Measurements from ENCODE around the gene A2ML1. TPM values are rescaled to one million over a fixed set of nuclear protein-coding genes. Genes with fewer than 3 reads are reported as not detected.
"Not testable (repeated sequence)": the region's sequence is repeated elsewhere in the genome, so short reads cannot be mapped to it uniquely, and the experiment has no call there.

The A2ML1 gene
- total and polyA plus RNA-seq, 2 donors from 2014 or later = not detected

GRCh38 chr12:8849876-8850275 lies 27.5 kb downstream of the A2ML1 start:
- intact Hi-C loops (cut with DNase I) = no loop called here

DNA sequence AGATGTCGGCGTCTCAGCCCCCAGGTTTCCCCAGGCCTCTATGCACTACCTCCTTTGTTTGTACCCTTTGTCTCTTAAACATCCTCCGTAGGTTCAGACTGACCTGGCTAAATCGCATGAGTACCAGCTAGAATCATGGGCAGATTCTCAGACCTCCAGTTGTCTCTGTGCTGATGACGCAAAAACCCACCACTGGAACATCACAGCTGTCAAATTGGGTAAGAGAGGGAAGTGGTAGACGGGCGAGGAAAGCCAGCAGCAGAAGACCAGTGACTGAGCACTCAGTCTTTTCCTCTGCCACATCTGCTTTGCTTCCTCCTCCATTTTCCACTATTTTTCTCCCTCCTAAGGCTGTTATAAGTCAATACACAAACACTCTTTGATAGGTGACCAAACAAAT lies 29.7 kb downstream of the A2ML1 start:
- DNase-seq (no peak), FAIRE-seq (no peak)
- TF ChIP-seq, protein P1, sequence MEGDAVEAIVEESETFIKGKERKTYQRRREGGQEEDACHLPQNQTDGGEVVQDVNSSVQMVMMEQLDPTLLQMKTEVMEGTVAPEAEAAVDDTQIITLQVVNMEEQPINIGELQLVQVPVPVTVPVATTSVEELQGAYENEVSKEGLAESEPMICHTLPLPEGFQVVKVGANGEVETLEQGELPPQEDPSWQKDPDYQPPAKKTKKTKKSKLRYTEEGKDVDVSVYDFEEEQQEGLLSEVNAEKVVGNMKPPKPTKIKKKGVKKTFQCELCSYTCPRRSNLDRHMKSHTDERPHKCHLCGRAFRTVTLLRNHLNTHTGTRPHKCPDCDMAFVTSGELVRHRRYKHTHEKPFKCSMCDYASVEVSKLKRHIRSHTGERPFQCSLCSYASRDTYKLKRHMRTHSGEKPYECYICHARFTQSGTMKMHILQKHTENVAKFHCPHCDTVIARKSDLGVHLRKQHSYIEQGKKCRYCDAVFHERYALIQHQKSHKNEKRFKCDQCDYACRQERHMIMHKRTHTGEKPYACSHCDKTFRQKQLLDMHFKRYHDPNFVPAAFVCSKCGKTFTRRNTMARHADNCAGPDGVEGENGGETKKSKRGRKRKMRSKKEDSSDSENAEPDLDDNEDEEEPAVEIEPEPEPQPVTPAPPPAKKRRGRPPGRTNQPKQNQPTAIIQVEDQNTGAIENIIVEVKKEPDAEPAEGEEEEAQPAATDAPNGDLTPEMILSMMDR (IDR thresholded peaks at IDR 0.05; ENCODE audit: borderline replicate concordance, extremely low read depth, insufficient read depth) = no peak
- Histone ChIP-seq H3K4me1 (ENCODE audit: control insufficient read depth in 2 of 3, insufficient read depth in 2 of 3, low read depth in 1 of 3, low read length in 3 of 3) (no peaks in the 10 kb centered on the region), H3K27ac (ENCODE audit: low read depth in 2 of 2, low read length in 2 of 2) (no peak overlapping the region), H3K9ac (ENCODE audit: low read length in 3 of 3) (no peak overlapping the region), H3K27me3 (ENCODE audit: control insufficient read depth, insufficient read depth, low read length) (no peaks in the 10 kb centered on the region), H3K36me3 (ENCODE audit: control insufficient read depth in 2 of 3, insufficient read depth in 3 of 3, low read length in 3 of 3) (no peaks in the 10 kb centered on the region), H3K4me3 (ENCODE audit: low read length in 3 of 3) (no peak overlapping the region), H3K9me3 (ENCODE audit: control insufficient read depth in 2 of 3, insufficient read depth in 1 of 3, low read length in 3 of 3) (no peaks in the 10 kb centered on the region)
- intact Hi-C loops (cut with DNase I) = no loop called here

More at GRCh38 chr12:8849876-8850275, 27.5 kb downstream of the A2ML1 start:
- no peak for FAIRE-seq
- H3K27ac ChIP-seq (ENCODE audit: low read depth in 2 of 2, low read length in 2 of 2) = no peak overlapping the region
- H3K4me3 ChIP-seq (ENCODE audit: low read length in 3 of 3) = no peak overlapping the region
- no peak overlapping the region for H3K9ac ChIP-seq (ENCODE audit: low read length in 3 of 3)
- no peaks in the 10 kb centered on the region for H3K4me1 ChIP-seq (ENCODE audit: control insufficient read depth in 2 of 3, insufficient read depth in 2 of 3, low read depth in 1 of 3, low read length in 3 of 3)
- H3K9me3 ChIP-seq (ENCODE audit: control insufficient read depth in 2 of 3, insufficient read depth in 1 of 3, low read length in 3 of 3) = no peaks in the 10 kb centered on the region
- H3K27me3 ChIP-seq (ENCODE audit: control insufficient read depth, insufficient read depth, low read length) = no peaks in the 10 kb centered on the region
- no peaks in the 10 kb centered on the region for H3K36me3 ChIP-seq (ENCODE audit: control insufficient read depth in 2 of 3, insufficient read depth in 3 of 3, low read length in 3 of 3)
- no peak for DNase-seq
- TF ChIP-seq, protein P1 (IDR thresholded peaks at IDR 0.05; ENCODE audit: borderline replicate concordance, extremely low read depth, insufficient read depth) = no peak

DNA sequence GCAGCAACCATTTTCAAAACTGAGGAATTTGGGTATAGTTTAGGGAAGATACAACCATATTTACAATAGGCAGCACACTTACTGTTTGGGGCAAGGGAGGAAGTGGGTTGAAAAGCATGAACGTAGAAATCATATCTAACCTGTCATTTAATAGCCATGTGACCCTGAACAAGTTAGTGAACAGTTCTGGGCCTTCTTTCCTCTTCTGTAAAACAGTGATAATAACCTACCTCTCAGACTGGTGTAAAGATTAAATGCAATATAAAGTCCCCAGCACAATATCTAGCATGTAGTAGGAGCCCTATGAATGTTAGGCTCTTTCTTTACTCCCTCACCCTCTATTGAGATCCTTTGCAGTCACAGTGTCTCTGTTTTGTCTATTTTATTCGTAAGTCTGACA lies 33.5 kb downstream of the A2ML1 start:
- no peaks in the 10 kb centered on the region for H3K4me1 ChIP-seq (ENCODE audit: control insufficient read depth in 2 of 3, insufficient read depth in 2 of 3, low read depth in 1 of 3, low read length in 3 of 3)
- H3K36me3 ChIP-seq (ENCODE audit: control insufficient read depth in 2 of 3, insufficient read depth in 3 of 3, low read length in 3 of 3) = no peaks in the 10 kb centered on the region
- no peaks in the 10 kb centered on the region for H3K27me3 ChIP-seq (ENCODE audit: control insufficient read depth, insufficient read depth, low read length)
- no peak overlapping the region for H3K4me3 ChIP-seq (ENCODE audit: low read length in 3 of 3)
- H3K9me3 ChIP-seq (ENCODE audit: control insufficient read depth in 2 of 3, insufficient read depth in 1 of 3, low read length in 3 of 3) = no peaks in the 10 kb centered on the region
- intact Hi-C loops (cut with DNase I) = no loop called here
- TF ChIP-seq, protein P1 (IDR thresholded peaks at IDR 0.05; ENCODE audit: borderline replicate concordance, extremely low read depth, insufficient read depth) = no peak
- no peak for FAIRE-seq
- H3K9ac ChIP-seq (ENCODE audit: low read length in 3 of 3) = no peak overlapping the region
- no peak overlapping the region for H3K27ac ChIP-seq (ENCODE audit: low read depth in 2 of 2, low read length in 2 of 2)
- DNase-seq = no peak

- FAIRE-seq; H3K9me3 ChIP-seq (ENCODE audit: control insufficient read depth in 2 of 3, insufficient read depth in 1 of 3, low read length in 3 of 3); H3K27me3 ChIP-seq (ENCODE audit: control insufficient read depth, insufficient read depth, low read length); H3K27ac ChIP-seq (ENCODE audit: low read depth in 2 of 2, low read length in 2 of 2); H3K36me3 ChIP-seq (ENCODE audit: control insufficient read depth in 2 of 3, insufficient read depth in 3 of 3, low read length in 3 of 3); H3K4me3 ChIP-seq (ENCODE audit: low read length in 3 of 3); DNase-seq; H3K9ac ChIP-seq (ENCODE audit: low read length in 3 of 3); H3K4me1 ChIP-seq (ENCODE audit: control insufficient read depth in 2 of 3, insufficient read depth in 2 of 3, low read depth in 1 of 3, low read length in 3 of 3); intact Hi-C loops (cut with DNase I): not testable (repeated sequence)
Observed at GRCh38 chr12:8859448-8859847, 37.0 kb downstream of the A2ML1 start.

All from kidney (tissue), 14 donors.